ENCODE measurements around the gene TULP4.

The TULP4 gene

GRCh38 chr6:158313989-158314388 lies 1.7 kb downstream of the TULP4 start:
- Histone ChIP-seq H3K9me3 (ENCODE audit: control insufficient read depth, low read depth, low read length) (no peaks in the 10 kb centered on the region), H3K4me3 (ENCODE audit: low read length) (no peak overlapping the region), H3K9ac (ENCODE audit: low read length) (no peak overlapping the region), H3K27ac (ENCODE audit: low read length) (no peak overlapping the region), H3K27me3 (ENCODE audit: control insufficient read depth, insufficient read depth, low read length) (no peaks in the 10 kb centered on the region), H3K36me3 (ENCODE audit: control insufficient read depth, low read depth, low read length) (peaks cover 8% of the 10 kb centered on the region), H3K4me1 (ENCODE audit: control insufficient read depth, low read depth, low read length) (no peaks in the 10 kb centered on the region)

GRCh38 chr6:158314737-158315136 lies 2.5 kb downstream of the TULP4 start:
- Histone ChIP-seq H3K27me3 (ENCODE audit: control insufficient read depth, insufficient read depth, low read length) (no peaks in the 10 kb centered on the region), H3K27ac (ENCODE audit: low read length) (no peak overlapping the region), H3K4me1 (ENCODE audit: control insufficient read depth, low read depth, low read length) (no peaks in the 10 kb centered on the region), H3K9me3 (ENCODE audit: control insufficient read depth, low read depth, low read length) (no peaks in the 10 kb centered on the region), H3K36me3 (ENCODE audit: control insufficient read depth, low read depth, low read length) (peaks cover 8% of the 10 kb centered on the region), H3K9ac (ENCODE audit: low read length) (no peak overlapping the region), H3K4me3 (ENCODE audit: low read length) (no peak overlapping the region)

- Histone ChIP-seq H3K27ac (ENCODE audit: low read length) (no peak overlapping the region), H3K36me3 (ENCODE audit: control insufficient read depth, low read depth, low read length) (peaks cover 8% of the 10 kb centered on the region), H3K27me3 (ENCODE audit: control insufficient read depth, insufficient read depth, low read length) (no peaks in the 10 kb centered on the region), H3K4me1 (ENCODE audit: control insufficient read depth, low read depth, low read length) (no peaks in the 10 kb centered on the region), H3K9ac (ENCODE audit: low read length) (no peak overlapping the region), H3K4me3 (ENCODE audit: low read length) (no peak overlapping the region), H3K9me3 (ENCODE audit: control insufficient read depth, low read depth, low read length) (no peaks in the 10 kb centered on the region)
Observed at GRCh38 chr6:158316022-158316421, 3.8 kb downstream of the TULP4 start.

- no peak overlapping the region for H3K4me3 ChIP-seq (ENCODE audit: low read length)
- no peaks in the 10 kb centered on the region for H3K27me3 ChIP-seq (ENCODE audit: control insufficient read depth, insufficient read depth, low read length)
- H3K9ac ChIP-seq (ENCODE audit: low read length) = no peak overlapping the region
- no peak overlapping the region for H3K27ac ChIP-seq (ENCODE audit: low read length)
- no peaks in the 10 kb centered on the region for H3K36me3 ChIP-seq (ENCODE audit: control insufficient read depth, low read depth, low read length)
- H3K4me1 ChIP-seq (ENCODE audit: control insufficient read depth, low read depth, low read length) = peaks cover 14% of the 10 kb centered on the region
- no peaks in the 10 kb centered on the region for H3K9me3 ChIP-seq (ENCODE audit: control insufficient read depth, low read depth, low read length)
Observed at GRCh38 chr6:158321960-158322359, 9.7 kb downstream of the TULP4 start.

- H3K9me3 ChIP-seq (ENCODE audit: control insufficient read depth, low read depth, low read length) = no peaks in the 10 kb centered on the region
- H3K27ac ChIP-seq (ENCODE audit: low read length) = no peak overlapping the region
- H3K4me3 ChIP-seq (ENCODE audit: low read length) = no peak overlapping the region
- no peaks in the 10 kb centered on the region for H3K27me3 ChIP-seq (ENCODE audit: control insufficient read depth, insufficient read depth, low read length)
- H3K36me3 ChIP-seq (ENCODE audit: control insufficient read depth, low read depth, low read length) = no peaks in the 10 kb centered on the region
- peaks cover 14% of the 10 kb centered on the region for H3K4me1 ChIP-seq (ENCODE audit: control insufficient read depth, low read depth, low read length)
- no peak overlapping the region for H3K9ac ChIP-seq (ENCODE audit: low read length)
Observed at GRCh38 chr6:158322400-158322723, 10.1 kb downstream of the TULP4 start.

- no peak overlapping the region for H3K4me3 ChIP-seq (ENCODE audit: low read length)
- H3K27me3 ChIP-seq (ENCODE audit: control insufficient read depth, insufficient read depth, low read length) = no peaks in the 10 kb centered on the region
- no peaks in the 10 kb centered on the region for H3K9me3 ChIP-seq (ENCODE audit: control insufficient read depth, low read depth, low read length)
- no peaks in the 10 kb centered on the region for H3K36me3 ChIP-seq (ENCODE audit: control insufficient read depth, low read depth, low read length)
- no peak overlapping the region for H3K27ac ChIP-seq (ENCODE audit: low read length)
- H3K9ac ChIP-seq (ENCODE audit: low read length) = no peak overlapping the region
- peaks cover 17% of the 10 kb centered on the region for H3K4me1 ChIP-seq (ENCODE audit: control insufficient read depth, low read depth, low read length)
Observed at GRCh38 chr6:158322724-158323560, 10.7 kb downstream of the TULP4 start.

- no peak overlapping the region for H3K27ac ChIP-seq (ENCODE audit: low read length)
- no peak overlapping the region for H3K4me3 ChIP-seq (ENCODE audit: low read length)
- H3K27me3 ChIP-seq (ENCODE audit: control insufficient read depth, insufficient read depth, low read length) = no peaks in the 10 kb centered on the region
- H3K9ac ChIP-seq (ENCODE audit: low read length) = no peak overlapping the region
- H3K36me3 ChIP-seq (ENCODE audit: control insufficient read depth, low read depth, low read length) = no peaks in the 10 kb centered on the region
- H3K4me1 ChIP-seq (ENCODE audit: control insufficient read depth, low read depth, low read length) = peaks cover 23% of the 10 kb centered on the region
- no peaks in the 10 kb centered on the region for H3K9me3 ChIP-seq (ENCODE audit: control insufficient read depth, low read depth, low read length)
Observed at GRCh38 chr6:158323561-158323958, 11.3 kb downstream of the TULP4 start.

- Histone ChIP-seq H3K4me3 (ENCODE audit: low read length) (no peak overlapping the region), H3K9ac (ENCODE audit: low read length) (no peak overlapping the region), H3K4me1 (ENCODE audit: control insufficient read depth, low read depth, low read length) (peaks cover 26% of the 10 kb centered on the region), H3K36me3 (ENCODE audit: control insufficient read depth, low read depth, low read length) (no peaks in the 10 kb centered on the region), H3K9me3 (ENCODE audit: control insufficient read depth, low read depth, low read length) (no peaks in the 10 kb centered on the region), H3K27ac (ENCODE audit: low read length) (no peak overlapping the region), H3K27me3 (ENCODE audit: control insufficient read depth, insufficient read depth, low read length) (no peaks in the 10 kb centered on the region)
Observed at GRCh38 chr6:158324136-158324535, 11.9 kb downstream of the TULP4 start.

GRCh38 chr6:158327211-158327610 lies 14.9 kb downstream of the TULP4 start:
- no peaks in the 10 kb centered on the region for H3K9me3 ChIP-seq (ENCODE audit: control insufficient read depth, low read depth, low read length)
- H3K27ac ChIP-seq (ENCODE audit: low read length) = no peak overlapping the region
- no peaks in the 10 kb centered on the region for H3K27me3 ChIP-seq (ENCODE audit: control insufficient read depth, insufficient read depth, low read length)
- peaks cover 26% of the 10 kb centered on the region for H3K4me1 ChIP-seq (ENCODE audit: control insufficient read depth, low read depth, low read length)
- no peaks in the 10 kb centered on the region for H3K36me3 ChIP-seq (ENCODE audit: control insufficient read depth, low read depth, low read length)
- H3K4me3 ChIP-seq (ENCODE audit: low read length) = no peak overlapping the region
- H3K9ac ChIP-seq (ENCODE audit: low read length) = no peak overlapping the region

- Histone ChIP-seq H3K27me3 (ENCODE audit: control insufficient read depth, insufficient read depth, low read length) (no peaks in the 10 kb centered on the region), H3K27ac (ENCODE audit: low read length) (no peak overlapping the region), H3K9me3 (ENCODE audit: control insufficient read depth, low read depth, low read length) (peaks cover 6% of the 10 kb centered on the region), H3K36me3 (ENCODE audit: control insufficient read depth, low read depth, low read length) (no peaks in the 10 kb centered on the region), H3K4me1 (ENCODE audit: control insufficient read depth, low read depth, low read length) (peaks cover 13% of the 10 kb centered on the region), H3K9ac (ENCODE audit: low read length) (no peak overlapping the region), H3K4me3 (ENCODE audit: low read length) (no peak overlapping the region)
Observed at GRCh38 chr6:158328952-158329351, 16.7 kb downstream of the TULP4 start.

GRCh38 chr6:158329531-158329930 lies 17.3 kb downstream of the TULP4 start:
- Histone ChIP-seq H3K9ac (ENCODE audit: low read length) (no peak overlapping the region), H3K4me1 (ENCODE audit: control insufficient read depth, low read depth, low read length) (peaks cover 13% of the 10 kb centered on the region), H3K27ac (ENCODE audit: low read length) (no peak overlapping the region), H3K27me3 (ENCODE audit: control insufficient read depth, insufficient read depth, low read length) (no peaks in the 10 kb centered on the region), H3K9me3 (ENCODE audit: control insufficient read depth, low read depth, low read length) (peaks cover 6% of the 10 kb centered on the region), H3K36me3 (ENCODE audit: control insufficient read depth, low read depth, low read length) (no peaks in the 10 kb centered on the region), H3K4me3 (ENCODE audit: low read length) (no peak overlapping the region)

GRCh38 chr6:158330016-158330415 lies 17.8 kb downstream of the TULP4 start:
- H3K4me1 ChIP-seq (ENCODE audit: control insufficient read depth, low read depth, low read length) = peaks cover 13% of the 10 kb centered on the region
- H3K36me3 ChIP-seq (ENCODE audit: control insufficient read depth, low read depth, low read length) = no peaks in the 10 kb centered on the region
- no peaks in the 10 kb centered on the region for H3K27me3 ChIP-seq (ENCODE audit: control insufficient read depth, insufficient read depth, low read length)
- H3K9me3 ChIP-seq (ENCODE audit: control insufficient read depth, low read depth, low read length) = peaks cover 6% of the 10 kb centered on the region
- H3K4me3 ChIP-seq (ENCODE audit: low read length) = no peak overlapping the region
- H3K27ac ChIP-seq (ENCODE audit: low read length) = no peak overlapping the region
- no peak overlapping the region for H3K9ac ChIP-seq (ENCODE audit: low read length)

Measured in iPS-18a (cell line).